SU-DHL-6 (cell line): Measurements from ENCODE around the gene SLC35F5.

Experiments
- H2AFZ ChIP-seq: fragments of 200-600 bp; sonication (generic); 2 replicates; pipeline ENCODE4 v1.6.1; 2014; ENCODE audit warnings: low read depth, mild to moderate bottlenecking, moderate library complexity, mixed read lengths, antibody characterized with exemption, low read length; ENCODE audit not compliant: severe bottlenecking
- H3F3A ChIP-seq: fragments of 200-600 bp; shearing (Covaris generic); 2 replicates; pipeline ENCODE4 v1.6.0; 2016; ENCODE audit warnings: antibody characterized with exemption, mild to moderate bottlenecking; ENCODE audit not compliant: insufficient read depth
- H3K27ac ChIP-seq: fragments of 200-600 bp; sonication (generic); 2 replicates; pipeline ENCODE4 v1.5.1; 2016; ENCODE audit warnings: low read depth, mild to moderate bottlenecking, low read length, moderate library complexity, mixed read lengths
- H3K27me3 ChIP-seq: fragments of 200-600 bp; sonication (generic), shearing (Covaris generic); 2 replicates; pipeline ENCODE4 v1.6.0; 2014; ENCODE audit warnings: mild to moderate bottlenecking, low read length
- H3K36me3 ChIP-seq: fragments of 200-600 bp; sonication (generic); 2 replicates; pipeline ENCODE4 v1.6.1; 2014; ENCODE audit warnings: mild to moderate bottlenecking, low read length, mixed read lengths
- H3K4me2 ChIP-seq: fragments of 300-600, 200-600 bp; shearing (Covaris generic), sonication (generic); 2 replicates; pipeline ENCODE4 v1.6.0; 2014; ENCODE audit warnings: low read length, low read depth, mild to moderate bottlenecking; ENCODE audit not compliant: poor library complexity, severe bottlenecking
- H3K4me3 ChIP-seq: fragments of 200-600 bp; sonication (generic); 2 replicates; pipeline ENCODE4 v1.5.1; 2014; ENCODE audit warnings: antibody characterized with exemption, low read length, mild to moderate bottlenecking, mixed read lengths; ENCODE audit not compliant: insufficient read depth, poor library complexity, severe bottlenecking
- H3K79me2 ChIP-seq: fragments of 200-600 bp; sonication (generic); 2 replicates; pipeline ENCODE4 v1.6.1; 2014; ENCODE audit warnings: mild to moderate bottlenecking, low read length, moderate library complexity; ENCODE audit not compliant: insufficient read depth
- H3K9ac ChIP-seq: fragments of 200-600 bp; sonication (generic); 2 replicates; pipeline ENCODE4 v1.7.0; 2014; ENCODE audit warnings: mild to moderate bottlenecking, low read length
- H3K9me2 ChIP-seq: fragments of 200-600 bp; sonication (generic); replicated peaks from 2 replicates; pipeline ENCODE4 v1.6.1; 2014; ENCODE audit warnings: low read length; ENCODE audit not compliant: insufficient read depth
- H3K9me3 ChIP-seq: fragments of 200-600 bp; sonication (generic); 2 replicates; pipeline ENCODE4 v1.6.1; 2014; ENCODE audit warnings: low read length, mixed read lengths; ENCODE audit not compliant: insufficient read depth
- H4K20me1 ChIP-seq: fragments of 200-600 bp; sonication (generic); 2 replicates; pipeline ENCODE4 v1.6.1; 2014; ENCODE audit warnings: low read depth, mild to moderate bottlenecking, antibody characterized with exemption, low read length, moderate library complexity, mixed read lengths
- EZH2phosphoT487 ChIP-seq: fragments of 200-600 bp; sonication (generic), shearing (Covaris generic); conservative IDR thresholded peaks from 2 replicates; pipeline ENCODE4 v1.6.1; 2018; ENCODE audit warnings: mild to moderate bottlenecking, antibody characterized with exemption, low read length, moderate library complexity, mixed read lengths
- TF ChIP-seq, protein P1 (sequence below): fragments of 200-600 bp; sonication (generic); IDR thresholded peaks from one replicate; pipeline ENCODE4 v1.5.1; 2017; ENCODE audit warnings: antibody characterized with exemption, mild to moderate bottlenecking, low read length, moderate library complexity; ENCODE audit not compliant: insufficient read depth, poor library complexity, severe bottlenecking

The SLC35F5 gene

DNA sequence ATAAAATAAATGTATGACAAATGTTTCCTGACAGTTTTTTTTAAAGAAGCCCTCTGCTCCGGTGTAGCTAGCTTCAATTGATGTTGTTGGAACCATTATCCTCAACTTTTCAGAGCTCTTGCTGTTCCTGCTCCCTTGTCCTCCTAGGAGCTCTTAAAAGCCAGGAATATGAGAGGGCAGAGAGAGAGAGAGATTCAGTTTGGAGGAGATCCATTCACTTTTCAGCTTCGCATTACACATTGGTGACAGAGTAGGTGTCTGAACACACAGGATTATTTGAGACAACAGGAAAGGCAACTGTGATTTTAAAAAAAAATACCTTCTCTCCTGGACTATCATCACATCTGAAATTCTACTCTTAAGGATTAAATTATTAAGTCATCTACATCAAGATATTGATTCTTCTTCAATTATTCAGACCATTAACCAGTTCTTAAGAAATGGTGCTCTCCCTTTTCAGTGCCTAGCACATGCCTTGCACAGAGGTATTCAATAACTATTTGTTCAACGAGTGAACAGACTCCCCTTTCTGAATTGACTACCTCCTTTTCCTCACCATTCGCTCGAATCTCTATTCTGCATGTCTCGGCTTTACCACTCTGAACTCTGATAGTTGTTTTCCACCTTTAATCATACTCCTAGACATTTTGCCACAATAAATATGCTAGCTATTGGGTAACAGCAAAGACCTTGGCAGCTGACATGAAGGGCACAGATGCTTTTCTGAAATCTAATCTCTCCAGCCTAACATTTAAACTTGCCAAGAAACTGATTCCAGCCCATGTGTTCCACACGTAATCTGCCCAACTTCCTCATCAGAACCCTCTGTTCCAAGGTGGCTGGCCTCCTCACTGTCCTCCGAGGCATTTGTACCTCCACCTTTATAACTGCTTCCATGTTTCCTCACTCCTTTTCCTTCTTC is 28.6 kb upstream of the SLC35F5 start:
- Histone ChIP-seq H3K9me3 (no peaks in the 10 kb centered on the region), H3K36me3 (no peaks in the 10 kb centered on the region), H3F3A (no peaks in the 10 kb centered on the region), H3K27ac (no peak overlapping the region), H3K4me2 (no peak overlapping the region), H3K9me2 (no peaks in the 10 kb centered on the region), H3K4me3 (no peak overlapping the region), H3K79me2 (no peaks in the 10 kb centered on the region), H3K9ac (no peak overlapping the region), H3K27me3 (no peaks in the 10 kb centered on the region), H4K20me1 (no peaks in the 10 kb centered on the region), H2AFZ (no peak overlapping the region)
- no peak for TF ChIP-seq EZH2phosphoT487
- TF ChIP-seq, protein P1, sequence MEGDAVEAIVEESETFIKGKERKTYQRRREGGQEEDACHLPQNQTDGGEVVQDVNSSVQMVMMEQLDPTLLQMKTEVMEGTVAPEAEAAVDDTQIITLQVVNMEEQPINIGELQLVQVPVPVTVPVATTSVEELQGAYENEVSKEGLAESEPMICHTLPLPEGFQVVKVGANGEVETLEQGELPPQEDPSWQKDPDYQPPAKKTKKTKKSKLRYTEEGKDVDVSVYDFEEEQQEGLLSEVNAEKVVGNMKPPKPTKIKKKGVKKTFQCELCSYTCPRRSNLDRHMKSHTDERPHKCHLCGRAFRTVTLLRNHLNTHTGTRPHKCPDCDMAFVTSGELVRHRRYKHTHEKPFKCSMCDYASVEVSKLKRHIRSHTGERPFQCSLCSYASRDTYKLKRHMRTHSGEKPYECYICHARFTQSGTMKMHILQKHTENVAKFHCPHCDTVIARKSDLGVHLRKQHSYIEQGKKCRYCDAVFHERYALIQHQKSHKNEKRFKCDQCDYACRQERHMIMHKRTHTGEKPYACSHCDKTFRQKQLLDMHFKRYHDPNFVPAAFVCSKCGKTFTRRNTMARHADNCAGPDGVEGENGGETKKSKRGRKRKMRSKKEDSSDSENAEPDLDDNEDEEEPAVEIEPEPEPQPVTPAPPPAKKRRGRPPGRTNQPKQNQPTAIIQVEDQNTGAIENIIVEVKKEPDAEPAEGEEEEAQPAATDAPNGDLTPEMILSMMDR, result no peak

DNA sequence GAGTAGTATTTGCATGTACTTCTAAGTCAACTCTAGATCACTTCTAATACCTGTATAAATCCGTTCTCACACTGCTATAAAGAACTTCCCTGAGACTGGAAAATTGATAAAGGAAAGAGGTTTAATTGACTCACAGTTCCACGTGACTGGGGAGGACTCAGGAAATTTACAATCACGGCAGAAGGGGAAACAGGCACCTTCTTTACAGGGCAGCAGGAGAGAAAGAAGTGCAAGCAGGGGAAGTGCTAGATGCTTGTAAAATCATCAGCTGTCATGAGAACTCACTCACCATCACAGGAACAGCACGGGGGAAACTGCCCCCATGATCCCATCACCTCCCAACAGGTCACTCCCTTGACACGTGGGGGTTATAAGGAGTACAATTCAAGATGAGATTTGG is 24.0 kb upstream of the SLC35F5 start:
- no peaks in the 10 kb centered on the region for H3K79me2 ChIP-seq
- no peaks in the 10 kb centered on the region for H4K20me1 ChIP-seq
- no peak overlapping the region for H3K9ac ChIP-seq
- no peaks in the 10 kb centered on the region for H3K9me3 ChIP-seq
- no peaks in the 10 kb centered on the region for H3K27me3 ChIP-seq
- H3K9me2 ChIP-seq, result no peaks in the 10 kb centered on the region
- H3K4me2 ChIP-seq, result no peak overlapping the region
- TF ChIP-seq EZH2phosphoT487, result no peak
- TF ChIP-seq, protein P1, result no peak
- H3K4me3 ChIP-seq, result no peak overlapping the region
- H3F3A ChIP-seq, result no peaks in the 10 kb centered on the region
- no peak overlapping the region for H3K27ac ChIP-seq
- no peak overlapping the region for H2AFZ ChIP-seq
- no peaks in the 10 kb centered on the region for H3K36me3 ChIP-seq

DNA sequence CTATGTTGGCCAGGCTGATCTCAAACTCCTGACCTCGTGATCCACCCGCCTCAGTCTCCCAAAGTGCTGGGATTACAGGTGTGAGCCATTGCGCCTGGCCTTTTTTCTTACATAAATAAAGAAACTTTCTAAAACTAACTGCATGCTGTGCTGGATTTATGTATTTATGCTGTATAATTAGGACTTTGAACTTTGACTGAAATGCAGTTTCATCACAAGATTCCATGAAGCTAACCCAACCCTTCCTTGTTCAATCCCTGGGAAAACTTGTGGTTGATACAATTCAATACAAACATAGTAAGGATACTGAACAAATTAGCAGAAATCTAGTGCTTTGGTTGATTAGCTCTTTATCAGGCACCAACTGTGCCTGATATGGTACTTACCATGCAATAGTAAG is 20.9 kb upstream of the SLC35F5 start:
- no peaks in the 10 kb centered on the region for H3K9me2 ChIP-seq
- TF ChIP-seq, protein P1, result no peak
- TF ChIP-seq EZH2phosphoT487, result no peak
- no peaks in the 10 kb centered on the region for H3K36me3 ChIP-seq
- H3K27me3 ChIP-seq, result no peaks in the 10 kb centered on the region
- H3K27ac ChIP-seq, result no peak overlapping the region
- no peaks in the 10 kb centered on the region for H3K79me2 ChIP-seq
- H3K9me3 ChIP-seq, result no peaks in the 10 kb centered on the region
- H3F3A ChIP-seq, result no peaks in the 10 kb centered on the region
- H4K20me1 ChIP-seq, result no peaks in the 10 kb centered on the region
- no peak overlapping the region for H3K9ac ChIP-seq
- H3K4me3 ChIP-seq, result no peak overlapping the region
- no peak overlapping the region for H2AFZ ChIP-seq
- H3K4me2 ChIP-seq, result no peak overlapping the region
